SK-N-MC (cell line): ENCODE results near the gene FBF1.

Experiments used
- DNase-seq: peaks from one replicate; pipeline ENCODE4 v3.0.0-alpha.2; 2011; ENCODE audit warnings: low read depth, low spot score
- H3K27ac ChIP-seq: fragments of 200-600 bp; sonication (generic); 2 replicates; pipeline ENCODE4 v1.5.1; 2016; ENCODE audit warnings: mixed run types
- H3K36me3 ChIP-seq: fragments of 200-600 bp; sonication (generic); 2 replicates; pipeline ENCODE4 v1.6.1; 2017; ENCODE audit warnings: antibody characterized with exemption, low read length, mixed read lengths; ENCODE audit not compliant: insufficient read depth
- H3K4me3 ChIP-seq: fragments of 200-600 bp; sonication (generic); 2 replicates; pipeline ENCODE4 v1.5.1; 2016
- H3K9ac ChIP-seq: fragments of 200-600 bp; sonication (generic); 2 replicates; pipeline ENCODE4 v1.8.0; 2017; ENCODE audit warnings: mixed run types, mixed read lengths; ENCODE audit not compliant: insufficient read length
- H3K9me3 ChIP-seq: fragments of 200-600 bp; sonication (generic); 2 replicates; pipeline ENCODE4 v1.6.1; 2017; ENCODE audit warnings: low read depth, mild to moderate bottlenecking, antibody characterized with exemption, low read length, moderate library complexity, mixed read lengths
- EZH2 ChIP-seq: fragments of 200-600 bp; sonication (generic); IDR thresholded peaks from one replicate; pipeline ENCODE4 v1.6.1; 2017; ENCODE audit warnings: antibody characterized with exemption
- FOXP2 ChIP-seq: optimal IDR thresholded peaks from 2 replicates; pipeline ENCODE3; 2011; ENCODE audit warnings: mild to moderate bottlenecking, moderate library complexity; ENCODE audit not compliant: insufficient read depth; ENCODE audit errors: extremely low read length, control extremely low read depth
- POLR2AphosphoS5 ChIP-seq: IDR thresholded peaks from 2 replicates; pipeline ENCODE4 v1.6.1; 2012; ENCODE audit warnings: mild to moderate bottlenecking, low read depth, low read length, borderline replicate concordance

The FBF1 gene

DNA sequence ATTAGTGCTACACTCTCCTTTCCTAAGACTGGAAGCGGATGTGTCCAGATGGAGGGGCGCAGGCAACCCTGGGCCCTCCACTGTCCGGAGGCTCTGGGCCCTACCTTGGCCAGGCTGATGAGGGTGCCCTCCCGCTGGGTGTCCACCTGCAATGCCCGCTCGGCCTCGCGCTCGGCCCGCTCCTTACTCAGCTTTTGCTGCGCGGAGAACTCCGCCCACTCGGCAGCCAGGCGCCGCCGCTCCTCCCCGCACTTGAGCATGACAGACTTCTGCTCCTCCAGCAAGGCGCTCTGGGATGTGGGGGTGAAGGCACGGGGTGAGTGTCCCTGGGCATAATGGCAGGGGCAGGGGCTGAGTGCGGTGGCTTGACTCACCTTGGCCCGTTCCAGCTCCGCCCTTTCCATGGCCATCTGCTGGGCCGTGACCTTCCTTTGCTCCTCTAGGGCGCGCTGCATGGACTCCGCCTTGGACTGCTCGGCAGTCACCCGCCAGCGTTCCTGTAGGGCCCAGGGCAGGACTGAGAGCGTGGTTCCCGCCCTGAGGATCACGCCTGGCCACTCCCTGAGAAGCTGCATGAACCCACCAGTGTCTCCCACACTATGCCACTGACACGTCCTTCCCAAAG lies 26.1 kb downstream of the FBF1 start:
- Histone ChIP-seq H3K9ac (no peak overlapping the region), H3K9me3 (no peaks in the 10 kb centered on the region), H3K4me3 (no peak overlapping the region), H3K36me3 (no peaks in the 10 kb centered on the region), H3K27ac (no peak overlapping the region)
- no peak for DNase-seq
- TF ChIP-seq EZH2, result no peak
- no peak for TF ChIP-seq POLR2AphosphoS5
- TF ChIP-seq FOXP2, result no peak

DNA sequence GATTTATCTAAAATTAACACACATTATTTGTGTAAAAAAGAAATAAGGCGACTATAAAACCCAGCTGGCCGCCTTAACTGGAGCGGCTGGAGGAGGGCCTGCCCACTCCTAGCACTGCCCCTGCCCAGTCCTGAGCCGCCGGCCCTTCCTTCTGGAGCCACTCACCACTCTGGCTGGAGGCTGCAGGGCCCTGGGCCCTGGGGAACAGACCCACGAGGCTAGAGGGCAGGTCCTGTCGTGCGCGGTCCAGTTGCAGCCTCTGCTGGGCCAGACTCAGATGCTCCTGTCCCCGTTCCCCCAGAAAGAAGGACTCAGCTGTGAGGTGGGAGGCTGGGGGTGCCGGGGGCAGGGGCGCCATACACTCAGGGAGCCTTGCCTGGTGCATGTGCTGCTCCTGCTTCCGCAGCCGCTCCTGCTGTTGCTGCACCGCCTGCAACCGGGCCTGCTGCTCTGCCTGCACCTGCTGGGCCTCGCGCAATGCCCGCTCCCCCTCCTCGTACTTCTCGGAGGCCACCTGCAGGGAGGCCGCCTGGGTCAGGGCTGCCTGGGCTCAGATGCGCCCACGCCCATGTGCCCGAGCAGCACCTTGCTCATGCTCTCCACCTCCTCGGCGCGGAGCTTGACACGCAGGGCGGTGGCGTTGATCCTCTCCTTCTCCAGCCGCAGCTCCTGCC lies 27.2 kb downstream of the FBF1 start:
- H3K9me3 ChIP-seq, result no peaks in the 10 kb centered on the region
- H3K36me3 ChIP-seq, result no peaks in the 10 kb centered on the region
- H3K4me3 ChIP-seq, result no peak overlapping the region
- no peak overlapping the region for H3K9ac ChIP-seq
- TF ChIP-seq POLR2AphosphoS5 (no peak), FOXP2 (no peak), EZH2 (no peak)
- DNase-seq, result no peak
- H3K27ac ChIP-seq, result no peak overlapping the region

DNA sequence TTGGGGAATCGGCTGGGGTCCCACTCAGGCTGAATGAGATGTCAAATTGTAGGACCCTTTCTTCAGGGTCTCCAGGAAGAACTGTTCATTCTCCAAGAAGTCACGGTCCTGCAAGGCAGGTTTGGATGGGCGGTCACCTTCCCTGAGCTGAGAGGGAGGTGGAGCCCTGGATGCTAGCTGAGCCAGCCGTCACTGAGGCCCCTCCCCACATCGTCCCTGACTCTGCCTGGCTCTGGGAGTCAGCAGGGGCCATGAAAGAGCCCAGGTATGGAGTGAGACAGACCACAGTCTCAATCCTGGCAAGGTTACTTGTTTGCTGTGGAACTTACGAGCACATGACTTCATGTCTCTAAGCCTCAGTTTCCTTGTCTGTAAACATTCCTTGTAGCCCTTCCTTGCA lies 30.1 kb downstream of the FBF1 start:
- Histone ChIP-seq H3K27ac (no peak overlapping the region), H3K9me3 (no peaks in the 10 kb centered on the region), H3K9ac (no peak overlapping the region), H3K36me3 (no peaks in the 10 kb centered on the region), H3K4me3 (no peak overlapping the region)
- no peak for TF ChIP-seq POLR2AphosphoS5
- TF ChIP-seq FOXP2, result no peak
- TF ChIP-seq EZH2, result no peak
- DNase-seq, result no peak

DNA sequence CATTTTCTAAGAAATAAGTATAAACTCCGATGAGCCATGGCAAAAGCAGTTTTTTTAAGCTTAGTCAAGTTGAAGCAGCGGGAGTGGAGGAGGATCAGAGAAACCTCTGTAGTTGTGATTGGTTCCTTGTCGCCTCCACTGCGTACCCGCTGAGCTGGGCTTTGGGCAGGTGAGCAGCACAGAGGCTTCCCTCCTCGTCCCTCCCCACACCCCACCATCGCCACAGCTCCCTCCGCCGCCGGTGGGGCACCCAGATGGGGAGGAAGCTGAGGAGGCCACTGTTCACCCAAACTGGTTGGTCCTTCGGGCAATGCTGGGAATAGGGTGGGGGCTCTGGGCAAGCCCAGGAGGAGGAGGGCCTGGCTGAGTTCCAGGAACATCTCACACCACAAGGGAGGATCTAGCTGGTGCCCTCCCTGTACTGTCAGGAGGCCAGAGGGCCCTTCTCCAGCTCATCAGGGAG lies 31.0 kb downstream of the FBF1 start:
- DNase-seq, result no peak
- TF ChIP-seq FOXP2 (no peak), EZH2 (no peak), POLR2AphosphoS5 (no peak)
- Histone ChIP-seq H3K9ac (no peak overlapping the region), H3K9me3 (no peaks in the 10 kb centered on the region), H3K4me3 (no peak overlapping the region), H3K27ac (0 out of 2 replicates have a peak overlapping the region, but pooled peaks have one; percentile 13), H3K36me3 (no peaks in the 10 kb centered on the region)

DNA sequence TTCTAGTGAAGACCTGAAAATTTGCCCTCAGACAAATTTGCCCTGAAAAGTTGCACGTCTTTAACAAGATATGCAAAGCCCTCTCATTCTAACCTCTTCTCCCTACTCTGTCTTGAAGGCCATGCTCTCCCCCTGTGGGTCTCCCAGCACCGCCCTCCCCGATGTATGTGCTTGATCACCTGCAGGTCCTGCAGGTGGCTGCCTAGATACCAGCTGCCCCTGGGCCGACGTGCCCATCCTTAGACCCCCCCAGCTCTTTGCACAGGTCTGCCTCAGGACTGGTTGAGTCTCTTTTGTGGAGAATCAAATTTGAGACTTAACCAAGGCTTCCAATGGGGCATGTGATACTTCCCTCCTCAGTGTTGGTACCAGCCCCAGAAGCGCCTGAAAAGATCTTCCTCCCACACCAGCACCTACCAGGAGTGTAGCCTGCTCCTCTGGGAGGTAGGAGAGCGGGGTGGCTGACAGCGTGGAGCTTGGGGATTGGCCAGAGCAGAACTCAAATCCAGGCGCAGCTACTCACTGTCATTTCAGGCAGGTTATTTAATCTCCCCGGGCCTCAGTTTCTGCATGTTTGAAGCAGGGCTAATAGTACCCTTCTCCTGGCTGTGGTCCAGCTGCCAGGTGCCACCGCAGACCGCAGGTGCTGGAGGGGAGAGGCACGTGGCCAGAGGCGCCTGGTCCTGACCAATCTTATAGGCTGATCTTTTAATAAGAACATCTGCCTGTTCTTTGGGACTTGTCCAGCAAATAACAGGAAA lies 31.6 kb downstream of the FBF1 start:
- TF ChIP-seq FOXP2, result no peak
- no peak for TF ChIP-seq EZH2
- TF ChIP-seq POLR2AphosphoS5, result no peak
- no peaks in the 10 kb centered on the region for H3K9me3 ChIP-seq
- DNase-seq, result no peak
- H3K4me3 ChIP-seq, result no peak overlapping the region
- H3K36me3 ChIP-seq, result no peaks in the 10 kb centered on the region
- H3K27ac ChIP-seq, result no peak overlapping the region
- H3K9ac ChIP-seq, result no peak overlapping the region

DNA sequence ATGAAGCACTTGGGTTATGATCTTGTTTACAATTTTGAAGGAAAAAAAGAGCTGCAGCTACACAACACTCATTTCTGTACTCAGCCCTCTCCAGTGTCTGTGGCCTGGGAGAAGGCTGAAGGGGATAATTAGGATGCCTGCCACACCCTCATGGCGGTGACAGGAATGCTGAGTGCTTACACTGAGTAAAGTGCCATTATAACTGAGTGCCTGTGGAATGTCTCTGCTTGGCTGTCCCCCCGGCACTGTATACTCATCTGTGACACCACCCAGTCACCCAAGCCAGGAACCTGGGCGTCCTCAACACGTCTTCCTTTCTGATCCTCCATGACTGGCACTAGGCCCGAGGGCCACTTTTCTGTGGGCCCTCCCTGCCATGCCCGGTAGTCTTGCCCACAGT lies 32.6 kb downstream of the FBF1 start:
- no peaks in the 10 kb centered on the region for H3K36me3 ChIP-seq
- H3K9ac ChIP-seq, result no peak overlapping the region
- no peaks in the 10 kb centered on the region for H3K9me3 ChIP-seq
- DNase-seq, result no peak
- no peak overlapping the region for H3K27ac ChIP-seq
- TF ChIP-seq EZH2 (no peak), POLR2AphosphoS5 (no peak), FOXP2 (no peak)
- no peak overlapping the region for H3K4me3 ChIP-seq

DNA sequence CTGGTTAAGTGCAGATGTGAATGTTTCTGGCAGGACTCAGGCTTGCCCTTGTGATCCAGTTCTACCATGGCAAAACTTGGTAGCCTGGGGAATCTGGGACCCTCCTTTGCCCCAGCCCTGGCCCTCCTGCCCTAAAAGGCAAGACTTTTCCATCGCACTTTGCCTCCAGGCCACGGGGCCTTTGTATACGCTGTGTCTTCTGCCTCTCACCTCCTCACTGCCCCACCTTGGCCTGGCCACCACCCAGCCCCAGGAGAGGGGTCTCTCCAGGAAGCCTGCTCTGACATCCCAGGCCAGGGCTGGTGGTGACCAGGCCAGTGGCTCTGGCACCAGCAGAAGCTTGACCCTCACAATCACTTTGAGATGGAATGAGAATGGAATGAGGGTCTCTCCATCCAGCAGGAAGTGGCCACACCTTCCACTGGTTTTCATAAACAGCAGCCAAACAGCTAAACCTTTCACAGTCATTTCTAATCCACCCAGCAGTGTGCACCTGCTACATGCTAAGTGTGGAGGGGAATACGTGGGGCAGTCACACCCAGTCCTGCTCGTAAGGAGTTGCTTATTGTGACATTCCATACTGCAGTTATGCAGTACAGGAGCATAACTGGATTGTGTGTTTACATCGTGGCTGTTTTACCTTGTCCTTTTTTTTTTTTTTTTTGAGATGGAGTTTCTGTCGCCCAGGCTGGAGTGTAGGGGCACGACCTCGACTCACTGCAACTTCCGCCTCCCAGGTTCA lies 34.5 kb downstream of the FBF1 start:
- TF ChIP-seq EZH2, result no peak
- no peak for TF ChIP-seq FOXP2
- no peak for TF ChIP-seq POLR2AphosphoS5
- peaks cover 7% of the 10 kb centered on the region; the same call in 1 of the 2 replicates for H3K36me3 ChIP-seq
- no peaks in the 10 kb centered on the region for H3K9me3 ChIP-seq
- no peak overlapping the region for H3K27ac ChIP-seq
- no peak overlapping the region for H3K4me3 ChIP-seq
- DNase-seq, result no peak
- H3K9ac ChIP-seq, result no peak overlapping the region
